Fibroblast of upper back skin (primary cell): ENCODE data around the gene KRT71.
"Not testable (repeated sequence)": the region's sequence is repeated elsewhere in the genome, so short reads cannot be mapped to it uniquely, and the experiment has no call there.

ENCODE experiments used
- DNase-seq: peaks from one replicate; pipeline ENCODE4 v3.0.0-alpha.2; 2013

The KRT71 gene

GRCh38 chr12:52519826-52520662 lies 32.9 kb downstream of the KRT71 start, which contains the start of gene KRT5:
Gene KRT5, minus strand, starts transcription at chr12:52520394. Its CDS starts 98 bp downstream, at chr12:52520296.
- no peak for DNase-seq

- no peak for DNase-seq
Measured at GRCh38 chr12:52519387-52519703, 33.6 kb downstream of the KRT71 start.

- no peak for DNase-seq
Measured at GRCh38 chr12:52518574-52519386, 34.2 kb downstream of the KRT71 start.

- DNase-seq = no peak
Measured at GRCh38 chr12:52517888-52518287, 35.1 kb downstream of the KRT71 start.

GRCh38 chr12:52517005-52517835 lies 35.7 kb downstream of the KRT71 start:
- no peak for DNase-seq

GRCh38 chr12:52515927-52516831 lies 36.8 kb downstream of the KRT71 start:
- no peak for DNase-seq

GRCh38 chr12:52515319-52515646 lies 37.7 kb downstream of the KRT71 start:
- DNase-seq = no peak

GRCh38 chr12:52514471-52515318 lies 38.2 kb downstream of the KRT71 start:
- DNase-seq = no peak

GRCh38 chr12:52513736-52514135 lies 39.2 kb downstream of the KRT71 start:
- DNase-seq = no peak

- DNase-seq = no peak
Measured at GRCh38 chr12:52508211-52508610, 44.7 kb downstream of the KRT71 start.

GRCh38 chr12:52506858-52507715 lies 45.9 kb downstream of the KRT71 start:
- peak; percentile 79 for DNase-seq

- no peak for DNase-seq
Measured at GRCh38 chr12:52502877-52503276, 50.1 kb downstream of the KRT71 start.

GRCh38 chr12:52501490-52501889 lies 51.5 kb downstream of the KRT71 start:
- no peak for DNase-seq

GRCh38 chr12:52500574-52500973 lies 52.4 kb downstream of the KRT71 start:
- DNase-seq = not testable (repeated sequence)

- peak; percentile 54 for DNase-seq
Measured at GRCh38 chr12:52499806-52500560, 53.0 kb downstream of the KRT71 start.

GRCh38 chr12:52498946-52499345 lies 54.0 kb downstream of the KRT71 start:
- DNase-seq = no peak

- no peak for DNase-seq
Measured at GRCh38 chr12:52497975-52498374, 55.0 kb downstream of the KRT71 start.

- peak; percentile 87 for DNase-seq
Measured at GRCh38 chr12:52496590-52497071, 56.3 kb downstream of the KRT71 start.

GRCh38 chr12:52496054-52496453 lies 56.9 kb downstream of the KRT71 start:
- peak; percentile 9 for DNase-seq
